Astrocyte (in vitro differentiated cells and primary cell): ENCODE data around the gene TBXAS1.

Source experiments
- EZH2 ChIP-seq: IDR thresholded peaks from 2 replicates; pipeline ENCODE4 v1.6.1; 2012; ENCODE audit warnings: mild to moderate bottlenecking, low read length, inconsistent platforms; ENCODE audit not compliant: insufficient read depth
- TF ChIP-seq, protein P1 (sequence below): IDR thresholded peaks from 2 replicates; pipeline ENCODE4 v1.5.1; 2011; ENCODE audit warnings: low read depth, mild to moderate bottlenecking, inconsistent platforms, low read length, moderate library complexity; ENCODE audit not compliant: insufficient read depth

DNA sequence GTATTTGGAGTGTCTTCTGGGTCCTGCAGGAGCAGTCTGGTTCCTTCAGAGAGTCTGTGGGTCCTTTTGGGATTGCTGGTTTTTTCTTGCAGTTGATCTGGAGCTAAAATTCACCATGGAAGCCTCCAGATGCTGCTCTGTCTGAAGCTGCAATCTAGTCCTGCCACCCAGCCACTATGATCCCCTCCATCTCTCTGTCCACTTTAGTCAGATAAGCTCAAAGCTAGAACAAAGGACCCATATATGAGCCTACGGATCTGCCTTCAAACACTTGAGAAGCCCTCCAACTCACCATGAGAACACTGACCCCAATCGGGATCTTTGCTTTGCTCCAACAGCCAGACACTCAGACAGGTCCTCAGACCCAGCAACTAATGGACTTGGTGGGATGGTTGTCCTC is 618 bp upstream of the TBXAS1 start:
- TF ChIP-seq, protein P1, sequence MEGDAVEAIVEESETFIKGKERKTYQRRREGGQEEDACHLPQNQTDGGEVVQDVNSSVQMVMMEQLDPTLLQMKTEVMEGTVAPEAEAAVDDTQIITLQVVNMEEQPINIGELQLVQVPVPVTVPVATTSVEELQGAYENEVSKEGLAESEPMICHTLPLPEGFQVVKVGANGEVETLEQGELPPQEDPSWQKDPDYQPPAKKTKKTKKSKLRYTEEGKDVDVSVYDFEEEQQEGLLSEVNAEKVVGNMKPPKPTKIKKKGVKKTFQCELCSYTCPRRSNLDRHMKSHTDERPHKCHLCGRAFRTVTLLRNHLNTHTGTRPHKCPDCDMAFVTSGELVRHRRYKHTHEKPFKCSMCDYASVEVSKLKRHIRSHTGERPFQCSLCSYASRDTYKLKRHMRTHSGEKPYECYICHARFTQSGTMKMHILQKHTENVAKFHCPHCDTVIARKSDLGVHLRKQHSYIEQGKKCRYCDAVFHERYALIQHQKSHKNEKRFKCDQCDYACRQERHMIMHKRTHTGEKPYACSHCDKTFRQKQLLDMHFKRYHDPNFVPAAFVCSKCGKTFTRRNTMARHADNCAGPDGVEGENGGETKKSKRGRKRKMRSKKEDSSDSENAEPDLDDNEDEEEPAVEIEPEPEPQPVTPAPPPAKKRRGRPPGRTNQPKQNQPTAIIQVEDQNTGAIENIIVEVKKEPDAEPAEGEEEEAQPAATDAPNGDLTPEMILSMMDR: no peak
- no peak for TF ChIP-seq EZH2
